CD4-positive, CD25-positive, alpha-beta regulatory T cell (primary cell): ENCODE results near the gene ADCK2. TPM values are rescaled to one million over a fixed set of nuclear protein-coding genes. Genes with fewer than 3 reads are reported as not detected.
"Not testable (repeated sequence)": the region's sequence is repeated elsewhere in the genome, so short reads cannot be mapped to it uniquely, and the experiment has no call there.

Experiments
- ATAC-seq, 2 donors: fragments of 150-1000 bp; cut with Tn5 transposase; one replicate each; pipeline ENCODE4 v1.10.0; 2021; ENCODE audit warnings: low read depth in 2 of 2, moderate number of reproducible peaks in 2 of 2, moderate library complexity in 1 of 2
- DNase-seq, 3 donors: peaks; one replicate each; pipeline versions ENCODE4 v3.0.0 to v3.0.0-alpha.2; 2012 to 2022; ENCODE audit warnings: mixed read lengths in 1 of 3
- H3K27ac ChIP-seq: one replicate; pipeline ENCODE4 v1.7.0; 2013; ENCODE audit warnings: mild to moderate bottlenecking, low read length; ENCODE audit not compliant: insufficient read depth, poor library complexity, severe bottlenecking
- H3K27me3 ChIP-seq: one replicate; pipeline ENCODE4 v1.7.0; 2013; ENCODE audit warnings: low read length; ENCODE audit not compliant: control insufficient read depth, insufficient read depth
- H3K36me3 ChIP-seq: one replicate; pipeline ENCODE4 v1.7.0; 2013; ENCODE audit warnings: mild to moderate bottlenecking, low read length, moderate library complexity; ENCODE audit not compliant: control insufficient read depth, insufficient read depth
- H3K4me1 ChIP-seq: 2 replicates; pipeline ENCODE4 v1.7.0; 2013; ENCODE audit warnings: mild to moderate bottlenecking, low read length; ENCODE audit not compliant: insufficient read depth, control insufficient read depth, poor library complexity, severe bottlenecking
- H3K4me3 ChIP-seq: one replicate; pipeline ENCODE4 v1.7.0; 2013; ENCODE audit warnings: low read depth, mild to moderate bottlenecking, low read length, moderate library complexity
- H3K9me3 ChIP-seq, 2 experiments: 1 replicate in 1 of 2; 2 replicates in 1 of 2; pipeline ENCODE4 v1.7.0; 2013; ENCODE audit warnings: low read length in 2 of 2, mild to moderate bottlenecking in 1 of 2, moderate library complexity in 1 of 2; ENCODE audit not compliant: control insufficient read depth in 2 of 2
- H3K27ac Mint-ChIP-seq, 3 donors: one replicate each; pipeline ENCODE4 v1.8.0; 2020 to 2022; ENCODE audit warnings: mild to moderate bottlenecking in 3 of 3, mixed read lengths in 3 of 3, moderate library complexity in 2 of 3
- H3K27me3 Mint-ChIP-seq: one replicate; pipeline ENCODE4 v1.8.0; 2022; ENCODE audit warnings: mild to moderate bottlenecking, mixed read lengths
- H3K36me3 Mint-ChIP-seq: one replicate; pipeline ENCODE4 v1.8.0; 2020; ENCODE audit warnings: mixed read lengths
- H3K4me1 Mint-ChIP-seq, 4 donors: one replicate each; pipeline ENCODE4 v1.8.0; 2020 to 2022; ENCODE audit warnings: mixed read lengths in 4 of 4, mild to moderate bottlenecking in 1 of 4
- H3K4me3 Mint-ChIP-seq, 4 donors: one replicate each; pipeline ENCODE4 v1.8.0; 2020 to 2022; ENCODE audit warnings: mild to moderate bottlenecking in 4 of 4, mixed read lengths in 4 of 4, moderate library complexity in 3 of 4
- H3K9me3 Mint-ChIP-seq, 7 donors: one replicate each; pipeline ENCODE4 v1.8.0; 2020 to 2022; ENCODE audit warnings: mixed read lengths in 7 of 7, mild to moderate bottlenecking in 3 of 7, moderate library complexity in 2 of 7
- polyA plus RNA-seq, 4 donors: library from polyadenylated mRNA; unstranded; fragments of 300-500 nt; fragmentation: Illumina TruSeq; gene quantifications; one replicate each; pipeline ENCODE4 v1.2.3, GENCODE V29; 2021
- total RNA-seq: library from RNA; stranded (reverse); gene quantifications from one replicate; pipeline ENCODE4 v1.2.3, GENCODE V29; 2022

ADCK2 gene
- total and polyA plus RNA-seq, 5 donors from 2014 or later = 14.3 to 35.2 (median 32.0) TPM

DNA sequence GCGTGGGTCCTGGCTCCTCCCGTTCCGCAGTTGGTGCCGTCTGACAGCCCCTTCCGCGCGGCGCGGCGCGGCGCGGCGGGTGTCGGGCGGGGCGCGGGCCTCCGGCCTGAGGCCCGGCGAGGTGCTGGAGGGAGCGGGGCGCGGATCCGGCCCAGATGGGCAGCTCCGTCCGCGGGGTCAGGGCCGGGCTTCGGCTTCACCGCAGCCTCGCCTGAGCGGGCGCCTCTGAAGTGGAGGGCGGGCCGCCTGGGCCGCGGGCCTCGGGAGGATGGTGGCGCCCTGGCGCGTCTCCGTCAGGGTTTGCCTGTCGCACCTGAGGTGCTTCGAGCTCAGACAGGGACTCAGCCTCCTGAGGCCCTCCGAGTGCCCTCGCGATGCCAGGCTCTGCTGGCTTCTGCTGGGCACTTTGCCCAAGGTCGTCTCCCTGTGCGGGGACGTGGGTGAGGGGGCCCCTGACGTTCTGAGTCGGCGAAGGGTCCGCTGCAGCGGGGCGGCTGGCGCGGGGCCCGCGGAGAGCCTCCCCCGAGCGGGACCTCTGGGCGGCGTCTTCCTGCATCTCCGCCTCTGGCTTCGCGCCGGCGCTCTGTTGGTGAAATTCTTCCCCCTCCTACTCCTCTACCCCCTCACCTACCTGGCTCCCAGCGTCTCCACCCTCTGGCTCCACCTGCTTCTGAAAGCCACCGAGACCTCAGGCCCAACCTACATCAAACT, 473 bp downstream of the ADCK2 start:
- H3K27ac ChIP-seq = peak overlapping the region; percentile 74
- no peaks in the 10 kb centered on the region for H3K9me3 Mint-ChIP-seq
- ATAC-seq (peak; percentile 77 to 83), DNase-seq (peak; percentile 37 to 77 (median 76))
- H3K27ac Mint-ChIP-seq = peak overlapping the region; percentile 14 to 90 (median 86)
- no peaks in the 10 kb centered on the region for H3K27me3 ChIP-seq
- peaks cover 10% of the 10 kb centered on the region for H3K36me3 Mint-ChIP-seq
- H3K36me3 ChIP-seq = no peaks in the 10 kb centered on the region
- no peaks in the 10 kb centered on the region for H3K9me3 ChIP-seq
- peak overlapping the region; percentile 55 for H3K4me3 ChIP-seq
- H3K4me1 Mint-ChIP-seq = peaks cover 0 to 45% (median 35%) of the 10 kb centered on the region in 4 donors
- peaks cover 22% of the 10 kb centered on the region for H3K4me1 ChIP-seq
- H3K4me3 Mint-ChIP-seq = peak overlapping the region; percentile 87 to 95 (median 90)
- peaks cover 11% of the 10 kb centered on the region for H3K27me3 Mint-ChIP-seq

DNA sequence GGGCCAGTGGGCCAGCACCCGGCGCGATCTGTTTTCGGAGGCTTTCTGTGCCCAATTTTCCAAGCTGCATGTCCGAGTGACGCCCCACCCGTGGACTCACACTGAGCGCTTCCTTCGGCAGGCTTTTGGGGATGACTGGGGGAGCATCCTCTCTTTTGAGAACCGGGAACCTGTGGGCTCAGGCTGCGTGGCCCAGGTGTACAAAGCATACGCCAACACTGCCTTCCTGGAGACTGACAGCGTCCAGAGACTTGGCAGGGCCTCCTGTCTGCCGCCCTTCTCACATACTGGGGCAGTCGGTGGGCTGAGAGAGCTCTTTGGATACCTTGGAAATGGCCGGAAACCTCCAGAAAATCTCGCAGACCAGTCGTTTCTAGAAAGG, 1.0 kb downstream of the ADCK2 start:
- ATAC-seq (no peak), DNase-seq (no peak)
- H3K36me3 Mint-ChIP-seq = peaks cover 14% of the 10 kb centered on the region
- H3K27ac Mint-ChIP-seq = peak overlapping the region; percentile 14 to 90 (median 86)
- H3K4me3 ChIP-seq = peak overlapping the region; percentile 55
- H3K27me3 ChIP-seq = no peaks in the 10 kb centered on the region
- peak overlapping the region; percentile 74 for H3K27ac ChIP-seq
- no peaks in the 10 kb centered on the region for H3K9me3 Mint-ChIP-seq
- H3K36me3 ChIP-seq = peaks cover 1% of the 10 kb centered on the region
- peak overlapping the region; percentile 87 to 95 (median 90) for H3K4me3 Mint-ChIP-seq
- H3K4me1 Mint-ChIP-seq = peaks cover 0 to 47% (median 35%) of the 10 kb centered on the region in 4 donors
- peaks cover 22% of the 10 kb centered on the region for H3K4me1 ChIP-seq
- no peaks in the 10 kb centered on the region for H3K9me3 ChIP-seq
- H3K27me3 Mint-ChIP-seq = peaks cover 6% of the 10 kb centered on the region

DNA sequence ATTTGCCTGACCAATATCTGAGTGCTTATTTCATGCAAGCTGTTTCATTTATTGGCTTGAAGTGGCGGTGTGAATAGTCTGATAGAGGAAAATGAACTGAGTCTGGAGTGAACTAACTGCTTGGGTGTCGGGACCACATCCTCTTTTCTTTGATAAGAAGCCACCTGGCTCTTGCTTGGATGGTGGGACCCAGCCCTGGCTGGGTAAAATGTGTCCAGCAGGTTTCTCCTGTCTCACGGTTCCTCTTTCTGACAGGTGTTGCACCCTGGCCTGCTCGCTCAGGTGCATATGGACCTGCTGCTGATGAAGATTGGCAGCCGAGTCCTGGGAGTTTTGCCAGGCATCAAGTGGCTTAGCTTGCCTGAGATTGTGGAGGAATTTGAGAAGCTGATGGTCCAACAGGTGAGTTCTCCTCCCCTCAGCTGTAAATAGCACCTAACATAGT, 1.6 kb downstream of the ADCK2 start:
- Mint-ChIP-seq H3K27ac (peak overlapping the region in 2 of 3 donors; percentile 85 to 86), H3K27me3 (peaks cover 4% of the 10 kb centered on the region), H3K4me1 (peaks cover 0 to 49% (median 35%) of the 10 kb centered on the region in 4 donors), H3K36me3 (peaks cover 18% of the 10 kb centered on the region), H3K9me3 (no peaks in the 10 kb centered on the region), H3K4me3 (peak overlapping the region; percentile 87 to 91 (median 90))
- ATAC-seq = no peak
- no peak for DNase-seq
- H3K27ac ChIP-seq = peak overlapping the region; percentile 74
- H3K9me3 ChIP-seq = no peaks in the 10 kb centered on the region
- H3K27me3 ChIP-seq = no peaks in the 10 kb centered on the region
- H3K36me3 ChIP-seq = peaks cover 8% of the 10 kb centered on the region
- peaks cover 22% of the 10 kb centered on the region for H3K4me1 ChIP-seq
- H3K4me3 ChIP-seq = peak overlapping the region; percentile 55

DNA sequence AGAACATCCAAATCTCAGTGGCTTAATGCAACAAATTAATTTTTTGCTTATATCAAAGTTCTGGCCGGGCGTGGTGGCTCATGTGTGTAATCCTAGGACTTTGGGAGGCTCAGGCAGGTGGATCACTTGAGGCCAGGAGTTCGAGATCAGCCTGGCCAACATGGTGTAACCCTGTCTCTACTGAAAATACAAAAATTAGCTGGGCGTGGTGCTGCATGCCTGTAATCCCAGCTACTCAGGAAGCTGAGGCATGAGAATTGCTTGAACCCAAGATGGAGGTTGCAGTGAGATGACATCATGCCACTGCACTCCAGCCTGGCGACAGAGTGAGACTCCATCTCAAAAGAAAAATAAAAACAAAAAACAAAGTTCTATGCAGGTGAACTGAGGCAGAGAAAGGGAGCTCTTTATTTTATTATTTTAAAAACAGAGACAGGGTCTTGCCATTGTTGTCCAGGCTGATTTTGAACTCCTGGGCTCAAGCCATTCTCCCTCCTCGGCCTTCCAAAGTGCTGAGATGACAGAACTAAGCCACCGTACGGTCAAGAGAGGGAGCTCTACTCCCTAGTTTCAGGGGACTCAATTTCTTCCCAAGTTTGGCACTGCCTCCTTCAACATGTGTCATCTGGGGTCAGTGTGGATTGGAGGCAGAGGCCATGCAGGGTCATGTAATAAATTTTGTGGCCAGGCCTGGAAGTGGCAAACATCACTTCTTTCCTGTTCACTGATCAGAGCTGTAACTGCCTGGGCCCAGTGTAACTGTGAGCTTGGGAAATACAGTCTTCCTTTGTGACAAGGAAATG, 2.4 kb downstream of the ADCK2 start:
- Histone ChIP-seq H3K4me3 (no peak overlapping the region), H3K36me3 (peaks cover 8% of the 10 kb centered on the region), H3K27ac (no peak overlapping the region), H3K9me3 (no peaks in the 10 kb centered on the region), H3K27me3 (no peaks in the 10 kb centered on the region), H3K4me1 (peaks cover 22% of the 10 kb centered on the region)
- Mint-ChIP-seq H3K4me3 (peak overlapping the region; percentile 87 to 91 (median 90)), H3K4me1 (peaks cover 0 to 49% (median 35%) of the 10 kb centered on the region in 4 donors), H3K27ac (peak overlapping the region; percentile 26 to 86 (median 83)), H3K9me3 (no peaks in the 10 kb centered on the region), H3K27me3 (no peaks in the 10 kb centered on the region), H3K36me3 (peaks cover 19% of the 10 kb centered on the region)
- no peak for DNase-seq
- no peak for ATAC-seq

GRCh38 chr7:140675726-140676125, 3.0 kb downstream of the ADCK2 start:
- no peaks in the 10 kb centered on the region for H3K27me3 ChIP-seq
- H3K4me1 ChIP-seq = peaks cover 22% of the 10 kb centered on the region
- Mint-ChIP-seq H3K27me3 (no peaks in the 10 kb centered on the region), H3K27ac (peak overlapping the region in 2 of 3 donors; percentile 26 to 86), H3K4me1 (peaks cover 0 to 49% (median 35%) of the 10 kb centered on the region in 4 donors), H3K9me3 (no peaks in the 10 kb centered on the region), H3K4me3 (peak overlapping the region in 2 of 4 donors; percentile 87 to 90), H3K36me3 (peaks cover 24% of the 10 kb centered on the region)
- no peak for DNase-seq
- no peaks in the 10 kb centered on the region for H3K9me3 ChIP-seq
- peaks cover 11% of the 10 kb centered on the region for H3K36me3 ChIP-seq
- no peak for ATAC-seq
- no peak overlapping the region for H3K4me3 ChIP-seq
- H3K27ac ChIP-seq = no peak overlapping the region

DNA sequence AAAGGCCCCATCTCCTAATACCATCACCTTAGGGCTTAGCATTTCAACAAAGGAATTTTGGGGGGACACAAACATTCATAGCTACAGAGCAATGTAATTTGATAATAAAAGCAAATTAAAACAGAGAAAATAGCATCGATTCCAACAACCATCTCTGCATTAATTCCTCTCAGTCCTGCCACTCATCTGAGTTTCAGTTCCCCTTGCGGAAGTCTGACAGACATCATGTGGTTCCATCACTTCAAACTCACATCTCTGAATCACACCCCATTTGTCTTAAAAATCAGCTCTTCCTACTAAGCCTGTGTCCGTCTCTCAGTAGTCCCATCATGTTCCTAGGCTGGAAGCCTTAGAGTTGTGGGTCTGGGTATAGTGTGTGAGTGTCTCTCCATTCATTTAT, 3.6 kb downstream of the ADCK2 start:
- ATAC-seq = no peak
- Histone ChIP-seq H3K27me3 (no peaks in the 10 kb centered on the region), H3K36me3 (peaks cover 15% of the 10 kb centered on the region), H3K4me1 (peaks cover 22% of the 10 kb centered on the region), H3K4me3 (no peak overlapping the region), H3K9me3 (no peaks in the 10 kb centered on the region), H3K27ac (no peak overlapping the region)
- no peak for DNase-seq
- Mint-ChIP-seq H3K27ac (peak overlapping the region in 1 of 3 donors; percentile 49), H3K36me3 (peaks cover 28% of the 10 kb centered on the region), H3K4me1 (peaks cover 0 to 49% (median 36%) of the 10 kb centered on the region in 4 donors), H3K4me3 (peak overlapping the region in 2 of 4 donors; percentile 43 to 90), H3K9me3 (no peaks in the 10 kb centered on the region), H3K27me3 (no peaks in the 10 kb centered on the region)

- H3K4me1 Mint-ChIP-seq = peaks cover 0 to 48% (median 33%) of the 10 kb centered on the region in 4 donors
- peaks cover 30% of the 10 kb centered on the region for H3K36me3 Mint-ChIP-seq
- DNase-seq, H3K4me3 ChIP-seq, H3K9me3 Mint-ChIP-seq, ATAC-seq, H3K9me3 ChIP-seq, H3K27me3 Mint-ChIP-seq, H3K27ac ChIP-seq, H3K27me3 ChIP-seq: not testable (repeated sequence)
- H3K4me3 Mint-ChIP-seq = peak overlapping the region in 1 of 4 donors; percentile 43
- peaks cover 22% of the 10 kb centered on the region for H3K4me1 ChIP-seq
- peak overlapping the region in 1 of 3 donors; percentile 49 for H3K27ac Mint-ChIP-seq
- H3K36me3 ChIP-seq = peaks cover 20% of the 10 kb centered on the region
These were observed 4.2 kb downstream of the ADCK2 start for GRCh38 chr7:140676956-140677355.
